Panc1 (cell line): Measurements from ENCODE around the gene ALX4. TPM values are rescaled to one million over a fixed set of nuclear protein-coding genes. Genes with fewer than 3 reads are reported as not detected.

Experiments used
- ATAC-seq: fragments of 200-7000 bp; cut with Tn5 transposase; 2 replicates; pipeline ENCODE4 v1.9.1; 2020; ENCODE audit warnings: mild to moderate bottlenecking, moderate library complexity
- BruUV-seq: library from RNA; stranded (reverse); fragments of 400-500 nt; replicated peaks from 2 replicates; lab custom pipeline; 2021; lab: Mats Ljungman, UMichigan
- CTCF ChIA-PET: fragments of 300-600 bp; sonication (Branson Sonifier 250); formaldehyde crosslinking; loops from one replicate; lab custom pipeline; 2022; ENCODE audit warnings: antibody characterized with exemption; lab: Charles Lee
- POLR2A ChIA-PET: fragments of 300-600 bp; sonication (Branson Sonifier 250); formaldehyde crosslinking; loops from one replicate; lab custom pipeline; 2022; ENCODE audit warnings: antibody characterized with exemption; lab: Charles Lee
- DNase-seq: peaks from one replicate; pipeline ENCODE4 v3.0.0-alpha.2; 2010; ENCODE audit warnings: low read depth, low spot score
- H3K27ac ChIP-seq: 2 replicates; pipeline ENCODE4 v1.5.1; 2011; ENCODE audit warnings: mild to moderate bottlenecking, low read length, inconsistent platforms
- H3K27me3 ChIP-seq: fragments of 200-500 bp; sonication (Bioruptor generic); 2 replicates; pipeline ENCODE4 v1.6.0; 2014; ENCODE audit warnings: low read length, inconsistent platforms; ENCODE audit not compliant: control insufficient read depth, insufficient read depth
- H3K36me3 ChIP-seq: fragments of 200-500 bp; sonication (Bioruptor generic); 2 replicates; pipeline ENCODE4 v1.5.1; 2014; ENCODE audit warnings: inconsistent platforms, mild to moderate bottlenecking, low read length, moderate library complexity; ENCODE audit not compliant: control insufficient read depth, insufficient read depth
- H3K4me1 ChIP-seq: 2 replicates; pipeline ENCODE4 v1.5.1; 2011; ENCODE audit warnings: inconsistent platforms, mild to moderate bottlenecking, low read length, moderate library complexity; ENCODE audit not compliant: control insufficient read depth, insufficient read depth
- H3K4me3 ChIP-seq, 2 experiments: 2 replicates each; pipeline ENCODE4 v1.5.1; 2011 to 2012; ENCODE audit warnings: low read depth in 2 of 2, low read length in 2 of 2, mild to moderate bottlenecking in 2 of 2, inconsistent platforms in 1 of 2, moderate library complexity in 1 of 2
- H3K9me3 ChIP-seq: fragments of 200-500 bp; sonication (Bioruptor generic); 2 replicates; pipeline ENCODE4 v1.5.1; 2014; ENCODE audit warnings: low read depth, mild to moderate bottlenecking, inconsistent platforms, low read length, moderate library complexity; ENCODE audit not compliant: control insufficient read depth, insufficient read depth
- CTCF ChIP-seq: fragments of 450-650 bp; IDR thresholded peaks from 2 replicates; pipeline ENCODE4 v1.5.1; 2017; ENCODE audit warnings: mild to moderate bottlenecking
- POLR2AphosphoS5 ChIP-seq: IDR thresholded peaks from 2 replicates; pipeline ENCODE4 v1.6.1; 2012; ENCODE audit warnings: mild to moderate bottlenecking, low read depth, low read length, moderate library complexity
- REST ChIP-seq, 2 experiments: IDR thresholded peaks; 2 replicates each; pipeline ENCODE4 v1.6.1; 2011 to 2012; ENCODE audit warnings: low read depth in 2 of 2, control low read depth in 1 of 2, low read length in 1 of 2, mild to moderate bottlenecking in 1 of 2, moderate library complexity in 1 of 2; ENCODE audit not compliant: insufficient read depth in 1 of 2
- SIN3A ChIP-seq: IDR thresholded peaks from 2 replicates; pipeline ENCODE4 v1.6.1; 2012; ENCODE audit warnings: low read depth, mild to moderate bottlenecking, low read length, moderate library complexity, borderline replicate concordance; ENCODE audit not compliant: insufficient read depth
- TCF7L2 ChIP-seq: IDR thresholded peaks from 2 replicates; pipeline ENCODE4 v1.6.1; 2011; ENCODE audit warnings: mild to moderate bottlenecking, low read depth, low read length, inconsistent platforms
- in situ Hi-C: cut with HindIII; loops from 2 replicates; pipeline ENCODE4 v1.10.0; 2016; ENCODE audit warnings: low sequenced_read_pairs, low pct_unique_long_range_greater_than_20kb
- intact Hi-C: fragments of 100-400 bp; cut with micrococcal nuclease; formaldehyde crosslinking; loops from one replicate; pipeline ENCODE4 v1.10.0; 2022; ENCODE audit not compliant: unreplicated experiment
- total RNA-seq: library from RNA; stranded (reverse); gene quantifications from one replicate; pipeline ENCODE4 v1.2.1, GENCODE V29; 2021; ENCODE audit not compliant: unreplicated experiment

ALX4 gene
- total RNA-seq, 1 experiment from 2014 or later = 1.0 TPM

DNA sequence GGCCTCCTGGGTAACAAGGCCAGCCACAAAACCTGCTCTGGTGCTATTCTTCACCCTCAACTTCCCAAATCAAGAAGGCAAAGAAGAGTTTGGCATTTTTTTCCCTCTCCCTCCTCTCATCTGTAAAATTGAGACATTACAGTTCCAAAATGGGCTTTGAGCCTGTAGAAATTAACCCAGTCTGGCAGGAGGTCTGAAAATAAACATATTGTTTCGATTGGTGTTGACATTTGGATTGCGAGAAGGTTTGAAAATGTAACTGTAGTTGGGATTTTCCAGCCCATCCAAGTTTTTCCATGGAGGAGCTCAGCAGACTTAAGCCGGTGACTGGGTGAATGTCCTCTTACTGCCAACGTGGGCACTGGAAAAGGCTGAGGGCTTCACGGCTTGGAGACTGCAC is 35.0 kb upstream of the ALX4 start:
- ChIA-PET CTCF (no interaction called here), POLR2A (no interaction called here)
- BruUV-seq = no TSS peak
- Histone ChIP-seq H3K27ac (no peak overlapping the region), H3K27me3 (no peaks in the 10 kb centered on the region), H3K36me3 (no peaks in the 10 kb centered on the region), H3K9me3 (no peaks in the 10 kb centered on the region), H3K4me3 (no peak overlapping the region), H3K4me1 (no peaks in the 10 kb centered on the region)
- intact Hi-C loops (no loop called here), in situ Hi-C loops (no loop called here)
- ATAC-seq (no peak), DNase-seq (no peak)
- TF ChIP-seq POLR2AphosphoS5 (no peak), CTCF (no peak), TCF7L2 (no peak), REST (IDR thresholded peaks at IDR 0.05; ENCODE audit: insufficient read depth in 1 of 2, low read depth in 2 of 2, low read length in 1 of 2) (no peak), SIN3A (no peak)

- no TSS peak for BruUV-seq
- Histone ChIP-seq H3K27me3 (no peaks in the 10 kb centered on the region), H3K27ac (no peak overlapping the region), H3K36me3 (no peaks in the 10 kb centered on the region), H3K4me1 (no peaks in the 10 kb centered on the region), H3K4me3 (no peak overlapping the region), H3K9me3 (no peaks in the 10 kb centered on the region)
- POLR2A ChIA-PET = no interaction called here
- intact Hi-C loops = no loop called here
- in situ Hi-C loops = no loop called here
- TF ChIP-seq CTCF (no peak), POLR2AphosphoS5 (no peak), REST (IDR thresholded peaks at IDR 0.05; ENCODE audit: insufficient read depth in 1 of 2, low read depth in 2 of 2, low read length in 1 of 2) (no peak), TCF7L2 (no peak), SIN3A (no peak)
- CTCF ChIA-PET = no interaction called here
- ATAC-seq (no peak), DNase-seq (no peak)
Measured at GRCh38 chr11:44344423-44344820, 34.5 kb upstream of the ALX4 start.
